SK-N-SH treated with all-trans-retinoic acid at 6 μM for 48 hours (cell line): Measurements from ENCODE around the gene PCSK5.

Source experiments
- ATAC-seq: fragments of 200-7000 bp; cut with Tn5 transposase; 3 replicates; pipeline ENCODE4 v1.9.1; 2020; ENCODE audit warnings: mild to moderate bottlenecking, moderate library complexity
- ARNTL ChIP-seq: fragments of 450-650 bp; formaldehyde crosslinking; IDR thresholded peaks from 2 replicates; pipeline ENCODE4 v1.5.0; 2020; ENCODE audit warnings: low read depth, mild to moderate bottlenecking, moderate library complexity, borderline replicate concordance
- BACH2 ChIP-seq: fragments of 250-450 bp; sonication (Bioruptor Pico); IDR thresholded peaks from 2 replicates; pipeline ENCODE4 v1.9.0; 2021; ENCODE audit warnings: mild to moderate bottlenecking, borderline replicate concordance
- CREB5 ChIP-seq: fragments of 250-450 bp; sonication (Bioruptor Pico); IDR thresholded peaks from 2 replicates; pipeline ENCODE4 v1.5.1; 2020; ENCODE audit warnings: low read depth, mild to moderate bottlenecking, moderate library complexity
- CSDC2 ChIP-seq: fragments of 250-450 bp; sonication (Bioruptor Pico); IDR thresholded peaks from 2 replicates; pipeline ENCODE4 v1.5.0; 2020; ENCODE audit warnings: mild to moderate bottlenecking, moderate library complexity
- CSRNP3 ChIP-seq: fragments of 250-450 bp; sonication (Bioruptor Pico); IDR thresholded peaks from 2 replicates; pipeline ENCODE4 v1.5.1; 2021; ENCODE audit warnings: mild to moderate bottlenecking, moderate library complexity
- ESRRG ChIP-seq: fragments of 250-450 bp; sonication (Bioruptor Pico); IDR thresholded peaks from 2 replicates; pipeline ENCODE4 v1.6.1; 2021; ENCODE audit warnings: mild to moderate bottlenecking
- GLIS3 ChIP-seq: fragments of 250-450 bp; sonication (Bioruptor Pico); IDR thresholded peaks from 2 replicates; pipeline ENCODE4 v1.5.0; 2020; ENCODE audit warnings: mild to moderate bottlenecking, moderate library complexity
- ISL1 ChIP-seq: fragments of 250-450 bp; sonication (Bioruptor Pico); IDR thresholded peaks from 2 replicates; pipeline ENCODE4 v2.1.2; 2022; ENCODE audit warnings: mild to moderate bottlenecking, moderate library complexity
- OSR1 ChIP-seq: fragments of 250-450 bp; sonication (Bioruptor Pico); IDR thresholded peaks from 2 replicates; pipeline ENCODE4 v1.8.0; 2022; ENCODE audit warnings: moderate library complexity, mild to moderate bottlenecking, inconsistent platforms
- PATZ1 ChIP-seq: fragments of 250-450 bp; sonication (Bioruptor Pico); IDR thresholded peaks from 2 replicates; pipeline ENCODE4 v1.8.0; 2020; ENCODE audit warnings: mild to moderate bottlenecking, moderate library complexity, borderline replicate concordance
- POU6F1 ChIP-seq: fragments of 250-450 bp; sonication (Bioruptor Pico); IDR thresholded peaks from 2 replicates; pipeline ENCODE4 v1.8.0; 2021; ENCODE audit warnings: low read depth, mild to moderate bottlenecking, moderate library complexity, borderline replicate concordance
- PPARA ChIP-seq: fragments of 250-450 bp; sonication (Bioruptor Pico); IDR thresholded peaks from 2 replicates; pipeline ENCODE4 v1.5.0; 2020; ENCODE audit warnings: mild to moderate bottlenecking, borderline replicate concordance
- RARB ChIP-seq: fragments of 250-450 bp; sonication (Bioruptor Pico); IDR thresholded peaks from 2 replicates; pipeline ENCODE4 v1.8.0; 2021; ENCODE audit warnings: mild to moderate bottlenecking, moderate library complexity
- TCF4 ChIP-seq: fragments of 250-450 bp; sonication (Bioruptor Pico); IDR thresholded peaks from 2 replicates; pipeline ENCODE4 v1.8.0; 2021; ENCODE audit warnings: mild to moderate bottlenecking, moderate library complexity, borderline replicate concordance
- TOX ChIP-seq: fragments of 250-450 bp; sonication (Bioruptor Pico); IDR thresholded peaks from 2 replicates; pipeline ENCODE4 v1.8.0; 2021; ENCODE audit warnings: mild to moderate bottlenecking, moderate library complexity, borderline replicate concordance
- TSHZ2 ChIP-seq: fragments of 250-450 bp; sonication (Bioruptor Pico); IDR thresholded peaks from 2 replicates; pipeline ENCODE4 v1.5.0; 2020; ENCODE audit warnings: mild to moderate bottlenecking, moderate library complexity
- ZFP3 ChIP-seq: fragments of 250-450 bp; sonication (Bioruptor Pico); IDR thresholded peaks from 2 replicates; pipeline ENCODE4 v1.5.0; 2020; ENCODE audit warnings: mild to moderate bottlenecking, moderate library complexity
- ZFP30 ChIP-seq: fragments of 450-650 bp; formaldehyde crosslinking; IDR thresholded peaks from 2 replicates; pipeline ENCODE4 v1.5.0; 2022; ENCODE audit warnings: mild to moderate bottlenecking, moderate library complexity
- ZNF565 ChIP-seq: fragments of 450-650 bp; formaldehyde crosslinking; conservative IDR thresholded peaks from 2 replicates; pipeline ENCODE4 v1.5.0; 2020; ENCODE audit warnings: low read depth, mild to moderate bottlenecking, moderate library complexity
- ZNF70 ChIP-seq: fragments of 450-650 bp; formaldehyde crosslinking; IDR thresholded peaks from 2 replicates; pipeline ENCODE4 v1.5.0; 2020; ENCODE audit warnings: mild to moderate bottlenecking, moderate library complexity
- ZNF8 ChIP-seq: fragments of 450-650 bp; formaldehyde crosslinking; IDR thresholded peaks from 2 replicates; pipeline ENCODE4 v1.5.0; 2020; ENCODE audit warnings: mild to moderate bottlenecking, moderate library complexity

Gene PCSK5

GRCh38 chr9:76038431-76038830 lies 148.0 kb downstream of the PCSK5 start:
- TF ChIP-seq TCF4 (CRISPR knock-in tag) (no peak), TOX (CRISPR knock-in tag) (no peak), CSRNP3 (CRISPR knock-in tag) (no peak), ZFP3 (CRISPR knock-in tag) (no peak), OSR1 (CRISPR knock-in tag) (no peak), ZFP30 (no peak), ZNF565 (CRISPR knock-in tag) (no peak), ISL1 (CRISPR knock-in tag) (no peak), RARB (CRISPR knock-in tag) (no peak), GLIS3 (no peak), POU6F1 (CRISPR knock-in tag) (no peak), CREB5 (CRISPR knock-in tag) (no peak), ZNF8 (CRISPR knock-in tag) (no peak), PATZ1 (CRISPR knock-in tag) (no peak), ARNTL (CRISPR knock-in tag) (no peak)
- ATAC-seq, result no peak

GRCh38 chr9:76044266-76044819 lies 153.9 kb downstream of the PCSK5 start:
- ATAC-seq, result no peak
- TF ChIP-seq ZNF70 (no peak), TCF4 (CRISPR knock-in tag) (no peak), OSR1 (CRISPR knock-in tag) (no peak), CSDC2 (CRISPR knock-in tag) (no peak), ESRRG (no peak), ZFP30 (no peak), BACH2 (CRISPR knock-in tag) (no peak), ZNF8 (CRISPR knock-in tag) (no peak), GLIS3 (no peak), ZNF565 (CRISPR knock-in tag) (no peak)

- no peak for ATAC-seq
- no peak for TF ChIP-seq RARB (CRISPR knock-in tag)
- no peak for TF ChIP-seq CREB5 (CRISPR knock-in tag)
- TF ChIP-seq BACH2 (CRISPR knock-in tag), result no peak
- TF ChIP-seq GLIS3, result no peak
- no peak for TF ChIP-seq TSHZ2 (CRISPR knock-in tag)
- TF ChIP-seq ESRRG, result no peak
- no peak for TF ChIP-seq ZFP30
- no peak for TF ChIP-seq PATZ1 (CRISPR knock-in tag)
- no peak for TF ChIP-seq PPARA
- TF ChIP-seq ZNF8 (CRISPR knock-in tag), result no peak
- TF ChIP-seq ZFP3 (CRISPR knock-in tag), result no peak
These were observed 154.7 kb downstream of the PCSK5 start for GRCh38 chr9:76045221-76045620.
